Dedifferentiated amniotic fluid mesenchymal stem cell (primary cell): ENCODE measurements around the gene AFAP1L2.

ENCODE experiments used
- DNase-seq: peaks from one replicate; pipeline ENCODE4 v3.0.0-alpha.2; 2016; ENCODE audit errors: extremely low spot score

AFAP1L2 gene

DNA sequence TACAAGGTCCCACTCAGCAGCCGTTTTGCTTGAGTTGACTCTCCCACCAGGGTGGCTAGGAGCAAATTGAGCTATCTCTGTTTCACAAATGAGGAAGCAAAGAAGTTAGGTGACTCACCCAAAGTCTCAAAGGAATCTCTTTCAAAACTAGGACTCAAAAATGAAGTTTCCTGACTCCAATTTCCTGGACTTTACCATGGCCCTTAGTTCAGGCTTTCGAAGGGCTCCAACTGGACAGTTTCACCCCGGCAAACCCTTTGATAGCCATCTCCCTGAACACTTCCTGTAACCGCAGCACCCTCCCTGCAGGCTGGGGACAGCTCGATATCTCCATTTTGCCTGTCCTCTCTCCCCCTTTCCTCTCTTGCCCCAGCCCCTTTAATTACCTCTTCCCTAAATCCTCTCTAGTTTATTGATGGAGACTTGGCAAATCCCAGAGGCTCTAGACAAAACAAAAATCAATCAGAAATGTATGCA lies 4.7 kb upstream of the AFAP1L2 start:
- no peak for DNase-seq

GRCh38 chr10:114408112-114408967 lies 4.0 kb upstream of the AFAP1L2 start:
- DNase-seq = no peak

GRCh38 chr10:114406455-114406854 lies 2.2 kb upstream of the AFAP1L2 start:
- no peak for DNase-seq

DNA sequence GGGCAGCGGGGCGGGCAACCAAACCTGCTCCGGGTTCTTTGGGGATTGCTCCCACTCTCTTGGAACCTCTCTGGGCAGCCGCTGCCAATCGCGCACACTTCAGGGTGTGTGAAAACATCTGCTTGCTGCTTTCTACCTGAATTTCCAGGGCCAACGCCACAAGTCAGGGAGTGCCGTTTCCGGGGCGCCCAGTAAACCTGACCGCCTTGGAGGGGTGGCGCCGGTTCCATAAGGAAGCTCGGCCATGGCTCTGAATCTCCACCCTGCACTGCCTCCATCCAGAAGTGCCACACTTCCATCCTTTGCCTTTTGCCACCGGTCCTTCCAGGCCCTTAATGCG lies 679 bp upstream of the AFAP1L2 start:
- DNase-seq = no peak

DNA sequence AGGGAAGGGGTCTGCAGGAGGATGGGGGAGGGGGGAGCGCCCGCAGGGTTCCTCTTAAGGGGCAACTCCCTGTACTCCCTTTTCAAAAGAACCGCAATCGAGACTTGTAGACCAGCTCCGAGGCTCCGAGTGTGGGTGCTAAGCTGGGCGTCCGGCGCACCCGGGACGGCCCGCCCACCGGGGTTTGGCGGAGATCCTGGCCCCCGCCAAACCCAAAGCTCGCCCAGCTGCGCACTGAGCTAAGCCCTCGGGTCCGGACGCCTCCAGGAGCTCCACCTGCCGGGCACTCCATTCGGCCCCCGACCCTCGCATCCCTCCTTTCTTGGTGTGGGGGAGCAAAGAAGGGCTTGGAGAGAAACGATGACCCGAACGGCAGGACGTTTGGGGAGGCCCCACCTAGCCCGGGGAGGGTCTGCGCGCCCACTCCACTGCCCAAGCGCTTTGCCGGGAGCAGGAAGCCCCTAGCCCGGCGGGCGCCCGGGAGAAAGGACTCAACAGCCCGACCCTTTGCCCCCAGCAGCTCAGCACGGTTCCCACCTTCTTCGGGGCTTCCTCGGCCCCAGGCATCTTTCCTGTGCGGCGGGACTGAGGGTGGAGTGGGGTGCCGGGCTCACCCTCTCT lies 651 bp downstream of the AFAP1L2 start:
- no peak for DNase-seq

- no peak for DNase-seq
Observed at GRCh38 chr10:114402871-114403540, 1.3 kb downstream of the AFAP1L2 start.

DNA sequence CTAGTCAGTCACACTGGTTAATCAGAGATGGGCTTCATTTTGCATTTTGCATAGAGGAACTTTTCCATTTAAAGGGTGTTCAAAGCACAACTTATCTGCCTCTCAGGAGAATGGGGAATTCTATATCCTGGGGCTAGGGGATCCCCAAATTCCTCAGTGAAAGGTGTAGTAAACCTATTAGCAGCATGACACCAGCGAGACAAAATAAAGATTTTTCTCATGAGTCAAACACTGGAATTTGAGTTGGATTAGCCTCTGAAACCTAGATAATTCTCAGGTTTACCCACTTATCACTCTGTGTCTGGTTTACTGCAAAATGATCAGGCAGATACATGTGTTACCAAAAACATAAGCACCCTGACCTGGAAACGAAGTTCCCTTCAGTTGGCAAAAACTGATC lies 2.1 kb downstream of the AFAP1L2 start:
- DNase-seq = no peak

- DNase-seq = peak; percentile 19
Observed at GRCh38 chr10:114401195-114401791, 3.0 kb downstream of the AFAP1L2 start.

- DNase-seq = no peak
Observed at GRCh38 chr10:114400091-114400490, 4.2 kb downstream of the AFAP1L2 start.

DNA sequence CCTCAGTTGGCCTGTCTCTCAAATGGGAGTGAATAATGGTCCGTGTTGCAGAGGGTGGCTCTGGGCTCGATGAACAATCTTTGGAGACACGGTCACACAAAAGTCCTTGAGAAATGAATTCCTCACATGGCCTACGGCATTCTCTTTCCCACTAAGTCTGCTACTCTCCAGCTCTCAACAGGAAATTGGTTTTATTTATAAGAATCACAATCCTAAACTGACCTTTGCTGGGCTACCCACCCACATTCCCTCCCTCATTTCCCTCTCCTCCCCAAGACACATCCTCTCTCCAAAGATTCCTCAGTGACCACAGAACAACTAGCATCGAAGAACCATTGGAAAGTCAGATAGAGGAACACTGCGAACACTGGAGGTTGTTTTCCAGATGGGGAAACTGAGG lies 4.7 kb downstream of the AFAP1L2 start:
- no peak for DNase-seq

DNA sequence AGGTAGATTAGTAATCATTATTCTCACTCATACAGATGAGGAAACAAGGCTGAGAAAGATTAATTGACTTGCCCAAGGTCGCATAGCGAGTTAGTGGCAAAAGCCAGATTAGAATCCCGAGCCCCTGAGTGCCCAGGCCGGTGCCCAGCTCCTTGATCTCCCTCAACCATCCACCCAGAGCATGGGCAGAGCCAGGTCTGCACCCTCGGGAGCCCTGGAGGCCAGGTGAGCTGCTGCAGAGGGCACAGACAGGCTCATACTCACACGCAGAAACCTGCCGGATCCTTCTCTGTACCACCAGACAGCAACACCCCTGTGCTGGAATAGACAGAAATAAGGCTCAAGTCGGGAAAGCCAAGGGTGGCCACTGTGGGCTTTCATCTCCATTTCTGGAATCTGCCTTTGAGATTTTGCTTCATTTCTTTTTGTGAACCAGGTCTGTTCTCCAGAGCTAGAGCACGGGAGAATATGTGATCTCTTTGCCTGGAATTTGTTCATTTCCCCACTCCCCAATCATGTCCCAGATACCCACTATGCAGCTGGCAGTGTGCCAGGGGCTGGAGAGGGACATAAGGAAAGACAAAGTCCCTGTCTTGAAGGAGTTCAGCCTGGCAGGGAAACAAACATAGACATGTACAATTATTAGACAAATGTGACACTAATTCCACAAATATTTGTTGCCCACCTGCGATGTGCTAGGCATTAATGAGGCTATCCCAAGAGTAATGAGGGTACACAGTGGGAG lies 5.5 kb downstream of the AFAP1L2 start:
- no peak for DNase-seq

DNA sequence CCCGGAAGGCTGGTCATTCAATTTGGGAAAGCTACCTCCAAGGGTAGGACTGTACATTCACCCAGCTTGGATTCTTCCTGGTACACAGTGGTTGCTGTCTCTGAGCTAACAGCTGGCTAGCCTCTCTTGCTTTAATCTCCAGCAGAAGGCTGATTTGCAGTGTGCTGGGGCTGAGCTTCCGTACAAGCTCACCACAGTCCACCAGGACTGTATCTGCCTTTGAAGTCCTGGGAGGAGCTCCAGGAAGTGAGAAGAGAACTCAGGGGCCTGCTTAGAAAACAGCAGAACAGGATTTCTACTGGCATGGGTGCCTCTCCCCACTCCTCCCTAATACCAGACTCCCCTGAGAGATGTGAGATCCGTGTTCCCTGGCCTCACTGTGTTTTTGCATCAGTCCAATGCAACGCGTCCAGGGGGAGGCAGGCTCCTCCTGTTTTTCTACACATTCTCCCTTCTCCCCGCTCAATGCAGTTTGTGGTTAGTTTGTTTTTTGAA lies 6.6 kb downstream of the AFAP1L2 start:
- no peak for DNase-seq

DNA sequence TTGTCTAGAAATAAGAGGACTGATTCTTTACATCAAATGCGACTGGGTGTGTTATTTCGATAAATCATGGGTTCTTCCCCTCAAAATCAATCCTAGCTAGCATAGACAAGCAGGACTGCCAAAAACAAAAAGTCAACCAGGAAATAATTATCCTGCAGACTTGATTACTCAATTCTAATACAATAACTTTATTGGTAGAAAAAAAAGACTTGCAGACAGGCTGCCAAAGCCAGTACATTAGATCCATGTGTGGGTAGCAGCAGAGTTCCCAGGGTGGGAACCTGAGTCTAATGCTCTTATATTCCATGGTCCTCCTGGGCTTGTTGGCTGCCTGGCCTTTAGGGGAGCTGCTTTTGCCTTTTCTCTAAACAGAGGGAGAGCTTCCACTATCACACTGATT lies 7.8 kb downstream of the AFAP1L2 start:
- DNase-seq = no peak

DNA sequence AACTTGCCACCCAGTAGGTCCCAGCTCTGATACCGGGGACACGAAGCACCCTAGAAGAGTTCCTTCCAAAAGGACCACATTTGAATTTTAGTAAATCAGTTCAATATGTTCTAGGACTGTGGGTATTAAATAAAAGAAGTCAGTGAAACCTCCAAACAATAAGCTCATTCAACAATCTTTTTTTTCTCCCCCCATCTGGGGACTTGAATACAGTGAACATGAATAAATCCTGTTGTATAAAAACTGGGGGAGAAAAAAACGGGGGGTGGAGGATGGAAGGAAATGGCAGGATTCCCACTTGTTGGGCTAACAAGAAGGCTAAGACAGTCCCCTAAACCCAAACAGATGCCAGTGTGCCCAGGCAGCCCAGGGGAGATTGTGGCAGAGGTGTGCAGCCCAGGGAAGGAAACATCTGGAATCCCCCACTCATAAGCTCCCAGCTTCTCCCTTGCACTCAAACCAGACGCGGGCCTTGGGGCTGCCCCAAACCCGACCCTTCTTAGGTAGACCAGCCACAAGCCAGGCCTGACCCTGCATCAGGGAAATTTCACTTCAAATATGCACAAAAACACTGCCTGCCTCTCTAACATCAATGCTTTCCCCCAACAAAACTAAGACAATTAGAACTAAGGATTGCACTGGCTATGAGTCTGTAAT lies 8.8 kb downstream of the AFAP1L2 start:
- DNase-seq = no peak

- DNase-seq = no peak
Observed at GRCh38 chr10:114394531-114394930, 9.8 kb downstream of the AFAP1L2 start.

- no peak for DNase-seq
Observed at GRCh38 chr10:114393886-114394285, 10.4 kb downstream of the AFAP1L2 start.

GRCh38 chr10:114393482-114393881 lies 10.8 kb downstream of the AFAP1L2 start:
- DNase-seq = no peak

- DNase-seq = no peak
Observed at GRCh38 chr10:114392112-114392835, 12.0 kb downstream of the AFAP1L2 start.

DNA sequence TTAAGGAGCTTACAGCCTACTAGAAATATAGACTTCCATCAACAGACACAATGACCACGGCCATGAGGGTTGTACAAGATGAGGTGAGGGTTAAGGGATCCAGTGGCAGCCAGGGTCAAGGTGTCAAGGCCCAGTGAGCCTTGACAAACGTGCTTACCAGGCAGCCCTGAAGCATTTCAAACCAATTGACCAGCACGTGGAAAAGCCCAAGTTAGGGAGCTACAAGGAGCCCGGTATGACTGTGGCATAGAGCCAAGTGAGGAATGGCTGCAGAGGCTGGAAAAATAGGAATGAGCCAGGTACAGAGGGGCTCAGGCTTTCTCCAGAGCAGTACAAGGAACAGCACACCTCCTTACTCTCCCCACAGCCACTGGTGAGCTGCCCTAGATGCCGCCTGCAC lies 12.7 kb downstream of the AFAP1L2 start:
- DNase-seq = no peak

DNA sequence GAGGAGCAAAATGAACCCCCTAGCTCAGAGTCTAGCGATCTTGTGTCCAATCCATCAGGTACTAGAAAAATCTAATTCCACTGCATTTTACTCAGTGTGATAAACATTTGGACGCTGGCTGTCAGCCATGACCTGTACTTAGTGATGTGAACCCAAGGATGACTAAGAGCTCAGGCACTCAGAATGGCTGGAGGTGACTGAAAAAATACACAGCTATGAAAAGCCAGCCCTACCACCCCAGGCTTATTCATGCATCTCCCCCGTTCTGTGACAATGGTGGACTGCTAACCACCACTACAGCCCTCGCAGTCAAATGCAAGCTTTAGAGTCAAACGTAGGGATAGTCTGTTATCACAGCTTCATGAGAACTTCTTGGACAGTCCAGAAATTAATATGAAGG lies 14.9 kb downstream of the AFAP1L2 start:
- DNase-seq = no peak
